ENCODE data around the gene VWA3B.

- TF ChIP-seq RFX5 (IDR thresholded peaks at IDR 0.05; ENCODE audit: low read depth, low read length), result no peak
- TF ChIP-seq, protein P1, sequence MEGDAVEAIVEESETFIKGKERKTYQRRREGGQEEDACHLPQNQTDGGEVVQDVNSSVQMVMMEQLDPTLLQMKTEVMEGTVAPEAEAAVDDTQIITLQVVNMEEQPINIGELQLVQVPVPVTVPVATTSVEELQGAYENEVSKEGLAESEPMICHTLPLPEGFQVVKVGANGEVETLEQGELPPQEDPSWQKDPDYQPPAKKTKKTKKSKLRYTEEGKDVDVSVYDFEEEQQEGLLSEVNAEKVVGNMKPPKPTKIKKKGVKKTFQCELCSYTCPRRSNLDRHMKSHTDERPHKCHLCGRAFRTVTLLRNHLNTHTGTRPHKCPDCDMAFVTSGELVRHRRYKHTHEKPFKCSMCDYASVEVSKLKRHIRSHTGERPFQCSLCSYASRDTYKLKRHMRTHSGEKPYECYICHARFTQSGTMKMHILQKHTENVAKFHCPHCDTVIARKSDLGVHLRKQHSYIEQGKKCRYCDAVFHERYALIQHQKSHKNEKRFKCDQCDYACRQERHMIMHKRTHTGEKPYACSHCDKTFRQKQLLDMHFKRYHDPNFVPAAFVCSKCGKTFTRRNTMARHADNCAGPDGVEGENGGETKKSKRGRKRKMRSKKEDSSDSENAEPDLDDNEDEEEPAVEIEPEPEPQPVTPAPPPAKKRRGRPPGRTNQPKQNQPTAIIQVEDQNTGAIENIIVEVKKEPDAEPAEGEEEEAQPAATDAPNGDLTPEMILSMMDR (conservative IDR thresholded peaks at IDR 0.05; ENCODE audit: low read depth, low read length), result no peak
- no peak for TF ChIP-seq POLR2A (IDR thresholded peaks at IDR 0.05; ENCODE audit: low read depth, low read length)
- TF ChIP-seq MAFK (IDR thresholded peaks at IDR 0.05; ENCODE audit: low read depth, low read length), result no peak
Observed at GRCh38 chr2:98233941-98234340, 147.0 kb downstream of the VWA3B start.

All from IMR-90 (cell line).